ENCODE results near the gene CCL5.

Gene CCL5

DNA sequence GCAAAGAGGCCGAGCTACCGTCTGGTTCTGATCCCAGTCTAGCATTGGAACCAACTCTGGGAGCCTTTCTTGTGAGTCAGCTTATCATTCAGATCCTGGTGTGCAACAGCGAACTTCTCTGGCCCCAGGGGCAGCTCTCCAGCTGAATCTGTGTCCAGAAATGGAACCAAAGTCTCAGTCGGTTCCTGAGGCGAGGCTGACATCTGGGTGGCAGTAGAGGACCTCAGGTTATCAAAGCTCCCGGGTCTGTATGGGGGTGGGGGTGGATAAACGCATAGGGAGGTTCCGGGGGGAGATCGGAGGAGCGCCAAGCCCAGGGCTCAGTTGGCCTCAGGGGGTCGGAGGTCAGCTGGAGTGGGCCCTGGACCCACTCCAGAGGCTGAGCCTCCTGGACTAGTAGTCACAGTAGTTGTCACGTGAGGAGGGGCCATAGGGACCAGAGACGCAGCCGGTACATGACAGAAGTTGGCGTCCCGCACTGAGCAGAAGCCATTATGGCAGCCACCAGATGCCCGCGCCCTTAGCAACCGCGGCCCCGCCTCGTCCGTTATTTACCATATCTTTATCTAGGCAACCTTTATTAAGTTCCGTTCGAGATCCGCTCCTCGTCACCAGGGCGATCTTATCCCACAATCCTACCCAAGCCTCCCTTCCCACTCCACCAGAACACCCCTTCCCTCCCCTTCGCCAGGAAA, 37.5 kb upstream of the CCL5 start:
- Histone ChIP-seq H3K4me3 (ENCODE audit: low read depth, low read length) (no peak overlapping the region), H3K36me3 (replicated peaks) (no peaks in the 10 kb centered on the region), H3K27me3 (replicated peaks) (no peaks in the 10 kb centered on the region), H3K27ac (no peak overlapping the region)
- TF ChIP-seq, protein P1, sequence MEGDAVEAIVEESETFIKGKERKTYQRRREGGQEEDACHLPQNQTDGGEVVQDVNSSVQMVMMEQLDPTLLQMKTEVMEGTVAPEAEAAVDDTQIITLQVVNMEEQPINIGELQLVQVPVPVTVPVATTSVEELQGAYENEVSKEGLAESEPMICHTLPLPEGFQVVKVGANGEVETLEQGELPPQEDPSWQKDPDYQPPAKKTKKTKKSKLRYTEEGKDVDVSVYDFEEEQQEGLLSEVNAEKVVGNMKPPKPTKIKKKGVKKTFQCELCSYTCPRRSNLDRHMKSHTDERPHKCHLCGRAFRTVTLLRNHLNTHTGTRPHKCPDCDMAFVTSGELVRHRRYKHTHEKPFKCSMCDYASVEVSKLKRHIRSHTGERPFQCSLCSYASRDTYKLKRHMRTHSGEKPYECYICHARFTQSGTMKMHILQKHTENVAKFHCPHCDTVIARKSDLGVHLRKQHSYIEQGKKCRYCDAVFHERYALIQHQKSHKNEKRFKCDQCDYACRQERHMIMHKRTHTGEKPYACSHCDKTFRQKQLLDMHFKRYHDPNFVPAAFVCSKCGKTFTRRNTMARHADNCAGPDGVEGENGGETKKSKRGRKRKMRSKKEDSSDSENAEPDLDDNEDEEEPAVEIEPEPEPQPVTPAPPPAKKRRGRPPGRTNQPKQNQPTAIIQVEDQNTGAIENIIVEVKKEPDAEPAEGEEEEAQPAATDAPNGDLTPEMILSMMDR (IDR thresholded peaks at IDR 0.05; ENCODE audit: low read depth, low read length, missing control alignments): no peak
- DNase-seq: no peak
- in situ Hi-C loops (cut with HindIII; ENCODE audit: low pct_ligation_motif_present, low sequenced_read_pairs): no loop called here

- no peaks in the 10 kb centered on the region for H3K27me3 ChIP-seq (replicated peaks)
- H3K4me3 ChIP-seq (ENCODE audit: low read depth, low read length): no peak overlapping the region
- DNase-seq: no peak
- H3K27ac ChIP-seq: no peak overlapping the region
- no peaks in the 10 kb centered on the region for H3K36me3 ChIP-seq (replicated peaks)
- in situ Hi-C loops (cut with HindIII; ENCODE audit: low pct_ligation_motif_present, low sequenced_read_pairs): no loop called here
- TF ChIP-seq, protein P1 (IDR thresholded peaks at IDR 0.05; ENCODE audit: low read depth, low read length, missing control alignments): no peak
Measured at GRCh38 chr17:35915153-35915964, 35.2 kb upstream of the CCL5 start.

DNA sequence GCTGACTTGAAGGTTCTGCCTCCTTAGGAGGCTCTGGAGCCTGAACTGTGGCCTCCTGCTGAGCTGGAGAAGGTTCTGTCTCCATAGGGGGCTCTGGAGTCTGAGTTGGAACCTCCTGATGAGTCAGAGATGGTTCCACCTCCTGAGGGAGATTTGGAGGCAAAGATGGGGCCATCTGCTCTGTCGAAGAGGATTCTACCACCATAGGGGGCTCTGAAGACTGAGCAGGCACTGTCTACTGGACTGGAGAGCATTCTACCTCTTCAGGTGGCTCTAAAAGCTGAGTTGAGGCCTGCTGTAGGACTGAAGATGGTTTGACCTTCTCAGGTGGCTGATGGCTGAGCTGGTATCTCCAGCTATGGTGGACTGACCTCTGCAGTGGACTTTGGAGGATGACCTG, 34.2 kb upstream of the CCL5 start:
- H3K4me3 ChIP-seq (ENCODE audit: low read depth, low read length): no peak overlapping the region
- H3K36me3 ChIP-seq (replicated peaks): no peaks in the 10 kb centered on the region
- TF ChIP-seq, protein P1 (IDR thresholded peaks at IDR 0.05; ENCODE audit: low read depth, low read length, missing control alignments): no peak
- no peak for DNase-seq
- no peaks in the 10 kb centered on the region for H3K27me3 ChIP-seq (replicated peaks)
- no peak overlapping the region for H3K27ac ChIP-seq
- in situ Hi-C loops (cut with HindIII; ENCODE audit: low pct_ligation_motif_present, low sequenced_read_pairs): no loop called here

DNA sequence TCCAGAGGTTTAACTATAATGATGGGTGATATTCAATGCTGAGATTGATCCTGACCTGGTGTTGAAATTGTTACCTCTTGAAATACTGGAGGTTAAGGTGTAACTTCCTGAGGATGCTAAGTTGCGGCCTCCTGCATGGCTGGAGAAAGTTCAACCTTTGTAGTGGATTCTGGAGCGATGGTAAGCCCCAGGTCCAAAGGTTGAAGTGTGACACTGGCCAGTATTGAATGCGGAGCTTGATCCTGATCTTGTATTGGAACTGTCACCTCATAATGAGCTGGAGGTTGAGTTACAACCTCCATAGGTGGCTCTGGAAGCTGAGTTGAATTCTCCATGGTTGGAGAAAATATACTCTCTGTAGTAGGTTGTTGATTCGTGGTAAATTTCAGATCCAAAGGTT, 33.4 kb upstream of the CCL5 start:
- in situ Hi-C loops (cut with HindIII; ENCODE audit: low pct_ligation_motif_present, low sequenced_read_pairs): no loop called here
- Histone ChIP-seq H3K27ac (no peak overlapping the region), H3K36me3 (replicated peaks) (no peaks in the 10 kb centered on the region), H3K4me3 (ENCODE audit: low read depth, low read length) (no peak overlapping the region), H3K27me3 (replicated peaks) (no peaks in the 10 kb centered on the region)
- TF ChIP-seq, protein P1 (IDR thresholded peaks at IDR 0.05; ENCODE audit: low read depth, low read length, missing control alignments): no peak
- DNase-seq: no peak

- TF ChIP-seq, protein P1 (IDR thresholded peaks at IDR 0.05; ENCODE audit: low read depth, low read length, missing control alignments): no peak
- no peak for DNase-seq
- in situ Hi-C loops (cut with HindIII; ENCODE audit: low pct_ligation_motif_present, low sequenced_read_pairs): no loop called here
- no peak overlapping the region for H3K4me3 ChIP-seq (ENCODE audit: low read depth, low read length)
- no peaks in the 10 kb centered on the region for H3K36me3 ChIP-seq (replicated peaks)
- H3K27me3 ChIP-seq (replicated peaks): no peaks in the 10 kb centered on the region
- H3K27ac ChIP-seq: no peak overlapping the region
Measured at GRCh38 chr17:35912942-35913341, 32.8 kb upstream of the CCL5 start.
